HG03045 (cell line): ENCODE measurements around the gene KDR.

Source experiments
- ATAC-seq: cut with Tn5 transposase; IDR thresholded peaks from one replicate; pipeline ENCODE4 v1.9.1; 2021; ENCODE audit warnings: mild to moderate bottlenecking, moderate library complexity; ENCODE audit not compliant: unreplicated experiment

The KDR gene

GRCh38 chr4:55124322-55125076, 896 bp downstream of the KDR start:
- no peak for ATAC-seq

- no peak for ATAC-seq
These were observed 1.6 kb downstream of the KDR start for GRCh38 chr4:55123791-55124190.

DNA sequence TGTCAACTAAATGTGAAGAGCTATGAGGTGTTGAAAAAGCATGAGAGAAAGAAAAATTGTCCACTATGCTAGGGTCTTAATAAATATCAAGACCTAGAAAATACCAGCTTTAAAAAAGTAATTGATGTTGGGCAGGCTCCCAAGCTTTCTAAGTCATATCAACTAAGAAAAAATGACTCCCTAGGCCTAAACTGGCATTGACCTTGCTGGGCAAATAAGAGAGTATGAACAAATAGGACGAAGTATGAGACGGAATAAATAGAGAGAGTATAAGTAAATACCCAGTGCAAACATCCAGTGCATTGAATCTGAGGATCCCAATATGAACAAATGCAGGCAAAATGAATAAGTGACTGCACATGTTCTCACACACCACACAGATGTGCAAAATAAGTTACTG, 3.2 kb downstream of the KDR start:
- ATAC-seq, result no peak

- ATAC-seq, result no peak
These were observed 4.1 kb downstream of the KDR start for GRCh38 chr4:55121246-55121645.

- ATAC-seq, result no peak
These were observed 7.0 kb downstream of the KDR start for GRCh38 chr4:55118397-55118796.

DNA sequence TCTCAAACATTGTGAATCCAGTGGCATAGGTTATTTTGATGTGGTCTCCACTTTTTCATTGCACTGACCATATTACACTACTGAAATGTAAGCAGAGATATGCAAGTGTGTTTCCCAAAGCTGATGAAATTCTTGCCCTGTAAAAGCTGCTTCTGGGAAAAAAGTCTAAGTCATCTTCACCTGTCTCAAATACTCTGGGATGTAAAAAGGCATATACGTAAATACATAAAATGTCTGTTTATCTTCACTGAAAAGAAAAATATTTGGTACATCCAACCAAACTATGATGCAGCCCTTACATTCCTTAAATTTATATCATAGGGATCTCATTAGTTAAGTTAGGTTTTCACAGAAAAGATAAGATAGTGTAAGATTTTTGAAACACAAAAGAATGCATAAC, 7.9 kb downstream of the KDR start:
- no peak for ATAC-seq

GRCh38 chr4:55116450-55116849, 8.9 kb downstream of the KDR start:
- no peak for ATAC-seq

GRCh38 chr4:55111601-55112000, 13.8 kb downstream of the KDR start:
- ATAC-seq, result no peak

DNA sequence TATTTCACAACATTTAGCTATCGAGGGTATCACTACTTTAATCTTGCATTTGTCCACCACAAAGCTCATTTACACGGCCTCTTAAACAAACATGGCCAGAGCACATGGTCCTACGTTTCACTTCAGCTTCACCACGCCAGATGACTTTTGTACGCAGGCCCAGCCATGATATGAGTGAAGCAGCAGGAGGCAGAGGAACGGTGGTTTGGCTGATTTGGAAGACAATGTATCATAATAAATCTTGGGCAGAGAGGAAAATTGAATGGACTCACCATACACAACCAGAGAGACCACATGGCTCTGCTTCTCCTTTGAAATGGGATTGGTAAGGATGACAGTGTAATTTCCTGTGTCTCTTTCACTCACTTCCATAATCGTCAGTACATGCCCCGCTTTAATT, 15.3 kb downstream of the KDR start:
- ATAC-seq, result no peak

GRCh38 chr4:55107054-55107453, 18.3 kb downstream of the KDR start:
- ATAC-seq, result no peak

DNA sequence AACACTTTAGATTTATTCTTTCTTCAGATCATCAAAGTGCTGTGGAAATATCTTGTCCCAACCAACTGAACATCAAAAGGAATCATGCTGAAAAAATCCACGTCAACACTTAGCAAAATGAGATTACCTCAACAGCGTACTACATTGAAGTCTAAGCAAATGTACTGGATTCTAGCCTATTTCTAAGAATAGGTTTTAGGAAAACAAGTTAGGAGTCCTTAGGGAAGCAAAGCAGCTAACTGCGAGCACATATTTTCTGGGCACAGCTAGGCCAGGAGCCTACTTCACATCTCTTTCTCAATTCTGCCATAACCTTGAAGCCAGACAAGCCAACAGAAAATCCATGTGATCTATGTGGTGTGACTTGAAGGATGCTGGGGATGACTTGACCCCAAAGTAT, 22.2 kb downstream of the KDR start:
- no peak for ATAC-seq

GRCh38 chr4:55099816-55100215, 25.6 kb downstream of the KDR start:
- no peak for ATAC-seq

GRCh38 chr4:55098456-55099204, 26.8 kb downstream of the KDR start:
- no peak for ATAC-seq

DNA sequence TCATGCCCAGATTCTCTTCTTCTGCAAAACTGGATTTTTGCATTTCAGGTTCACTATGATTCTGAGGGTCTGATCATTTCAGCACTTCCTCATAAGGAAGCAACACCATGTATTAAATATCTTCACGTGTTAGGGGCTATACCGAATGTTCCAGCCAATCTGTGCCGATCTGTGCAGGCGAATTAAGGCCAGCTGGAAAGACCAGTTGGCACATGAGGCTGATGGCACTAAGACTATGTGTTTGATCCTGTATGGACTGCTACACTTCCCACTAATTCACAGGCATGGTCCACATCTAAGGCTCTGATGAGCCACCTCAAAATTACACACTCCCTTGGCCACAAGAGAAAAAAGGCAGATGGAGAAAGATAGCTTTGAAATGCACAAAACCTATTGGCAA, 28.8 kb downstream of the KDR start:
- no peak for ATAC-seq

DNA sequence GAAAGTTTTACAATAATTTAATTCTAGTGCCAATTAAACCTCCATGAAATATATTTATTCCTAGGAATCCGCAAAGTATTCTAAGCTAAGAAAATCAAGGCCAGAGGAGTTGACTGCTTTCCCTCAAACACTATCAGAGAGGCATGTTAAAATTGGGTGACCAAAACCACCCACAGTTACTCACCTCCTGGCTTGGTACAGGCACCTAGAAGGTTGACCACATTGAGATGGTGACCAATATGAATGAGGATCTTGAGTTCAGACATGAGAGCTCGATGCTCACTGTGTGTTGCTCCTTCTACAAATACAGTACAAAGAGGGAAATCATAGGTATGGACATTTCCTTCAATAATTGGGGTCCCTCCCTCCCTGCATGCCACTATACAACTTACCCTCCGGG, 29.4 kb downstream of the KDR start:
- no peak for ATAC-seq

DNA sequence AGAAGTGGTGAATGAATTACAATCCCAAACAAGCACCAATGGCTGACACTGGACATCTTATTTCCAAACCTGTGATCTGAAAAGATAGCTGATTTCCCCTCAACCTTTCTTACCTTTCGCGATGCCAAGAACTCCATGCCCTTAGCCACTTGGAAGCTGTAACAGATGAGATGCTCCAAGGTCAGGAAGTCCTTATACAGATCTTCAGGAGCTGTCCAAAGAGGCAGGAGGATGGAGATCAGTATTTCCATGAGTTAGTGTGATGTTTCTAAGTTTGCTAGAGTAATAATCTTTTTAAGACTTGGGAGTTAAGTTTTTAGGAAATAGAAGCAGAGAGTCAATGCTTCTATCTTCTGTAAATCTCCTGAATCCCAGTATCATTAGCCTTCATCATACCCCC, 32.9 kb downstream of the KDR start:
- no peak for ATAC-seq

GRCh38 chr4:55089916-55090315, 35.5 kb downstream of the KDR start:
- no peak for ATAC-seq

GRCh38 chr4:55087913-55088260, 37.5 kb downstream of the KDR start:
- ATAC-seq, result no peak

GRCh38 chr4:55087009-55087912, 38.1 kb downstream of the KDR start:
- no peak for ATAC-seq

DNA sequence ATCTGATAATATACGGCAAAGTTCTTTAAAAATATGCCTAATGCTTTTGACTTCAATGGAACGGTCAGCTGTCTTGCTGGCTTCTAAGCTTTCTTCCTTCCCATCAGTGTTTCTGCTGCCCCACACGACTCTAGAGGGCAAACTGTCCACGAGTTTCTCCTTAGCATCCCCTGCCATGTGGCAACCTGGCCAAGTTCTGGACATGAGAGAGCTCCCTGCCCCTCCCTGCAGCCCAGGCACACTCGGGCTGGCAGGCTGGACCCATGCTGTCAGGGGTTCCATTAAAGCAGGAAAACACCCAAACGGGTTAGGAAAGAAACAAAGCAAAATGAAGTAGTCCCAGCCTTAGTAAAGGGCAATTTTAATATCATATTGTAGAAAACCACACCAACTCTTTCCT, 38.8 kb downstream of the KDR start:
- no peak for ATAC-seq

- no peak for ATAC-seq
These were observed 41.7 kb downstream of the KDR start for GRCh38 chr4:55083735-55084134.

GRCh38 chr4:55082756-55083155, 42.6 kb downstream of the KDR start:
- no peak for ATAC-seq
